ENCODE data around the gene RFT1.

Gene RFT1, protein sequence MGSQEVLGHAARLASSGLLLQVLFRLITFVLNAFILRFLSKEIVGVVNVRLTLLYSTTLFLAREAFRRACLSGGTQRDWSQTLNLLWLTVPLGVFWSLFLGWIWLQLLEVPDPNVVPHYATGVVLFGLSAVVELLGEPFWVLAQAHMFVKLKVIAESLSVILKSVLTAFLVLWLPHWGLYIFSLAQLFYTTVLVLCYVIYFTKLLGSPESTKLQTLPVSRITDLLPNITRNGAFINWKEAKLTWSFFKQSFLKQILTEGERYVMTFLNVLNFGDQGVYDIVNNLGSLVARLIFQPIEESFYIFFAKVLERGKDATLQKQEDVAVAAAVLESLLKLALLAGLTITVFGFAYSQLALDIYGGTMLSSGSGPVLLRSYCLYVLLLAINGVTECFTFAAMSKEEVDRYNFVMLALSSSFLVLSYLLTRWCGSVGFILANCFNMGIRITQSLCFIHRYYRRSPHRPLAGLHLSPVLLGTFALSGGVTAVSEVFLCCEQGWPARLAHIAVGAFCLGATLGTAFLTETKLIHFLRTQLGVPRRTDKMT

DNA sequence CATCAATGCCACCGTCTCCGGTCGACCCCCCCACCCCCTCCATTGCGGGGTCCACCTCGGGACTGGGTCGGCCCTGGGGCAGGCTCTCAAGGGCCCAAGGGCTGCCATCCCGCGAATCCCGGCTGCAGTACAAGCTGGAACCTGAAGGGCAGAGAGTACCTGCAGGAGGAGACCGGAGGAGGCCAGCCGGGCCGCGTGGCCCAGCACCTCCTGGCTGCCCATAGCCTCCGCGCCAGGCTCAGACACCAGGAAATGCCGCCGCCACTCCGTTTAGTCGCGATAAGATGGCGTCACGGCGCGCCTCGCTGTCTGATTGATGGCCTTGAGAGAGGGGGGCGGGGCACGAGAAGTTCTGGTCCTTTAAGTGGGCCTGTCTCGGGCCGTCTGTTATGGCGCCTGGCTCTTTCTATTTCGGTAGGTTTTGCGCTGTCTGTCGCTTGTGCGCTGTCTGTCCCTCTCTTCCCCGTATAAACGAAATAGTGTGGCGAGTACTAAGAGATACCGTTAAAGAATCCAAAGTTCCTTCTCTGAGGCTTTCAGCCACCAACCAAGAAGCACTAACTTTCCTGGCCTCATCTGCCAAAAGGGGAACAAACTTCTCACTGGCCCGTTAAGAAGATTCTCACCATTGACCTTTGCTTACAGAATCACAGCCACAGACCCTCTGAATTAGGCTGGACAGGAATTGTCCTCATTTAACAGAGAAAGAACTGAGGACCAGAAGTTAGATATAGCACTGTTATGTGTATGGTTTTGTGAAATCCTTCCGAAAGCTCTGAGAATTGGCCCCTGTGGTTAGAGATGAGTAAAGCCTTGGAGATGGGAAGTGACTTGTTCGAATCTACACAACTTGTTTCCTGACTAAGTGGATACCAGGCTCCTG, at the start of gene RFT1:
Gene RFT1 (minus strand): TSS at position 257 of the 883 bp plus-strand sequence. CDS start 35 bp downstream, at position 222.
- peak within 1 kb of the TSS; percentile 62 for H3K27ac ChIP-seq (ENCODE audit: low read length)
- no peaks in the 10 kb centered on the region for H3K27me3 ChIP-seq (ENCODE audit: low read depth, low read length)
- H2AFZ ChIP-seq (ENCODE audit: low read depth, low read length), result peak within 1 kb of the TSS; percentile 95

DNA sequence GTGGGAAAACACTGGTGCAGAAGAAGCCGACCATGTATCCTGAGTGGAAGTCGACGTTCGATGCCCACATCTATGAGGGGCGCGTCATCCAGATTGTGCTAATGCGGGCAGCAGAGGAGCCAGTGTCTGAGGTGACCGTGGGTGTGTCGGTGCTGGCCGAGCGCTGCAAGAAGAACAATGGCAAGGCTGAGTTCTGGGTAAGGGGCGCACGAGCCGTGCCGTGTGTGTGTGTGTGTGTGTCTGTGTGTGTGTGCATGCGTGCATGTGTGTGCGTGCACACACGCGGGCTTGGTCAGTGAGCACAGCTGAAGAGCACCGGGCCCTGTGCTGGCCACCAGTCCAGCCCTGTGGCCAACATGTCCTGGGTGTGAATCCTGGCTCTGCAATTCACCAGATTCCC, 49.3 kb upstream of the RFT1 start:
- Histone ChIP-seq H3K4me3 (ENCODE audit: low read length) (no peak overlapping the region), H3K4me2 (ENCODE audit: low read length) (peak overlapping the region; percentile 83; the same call in 1 of the 2 replicates), H2AFZ (ENCODE audit: low read depth, low read length) (no peak overlapping the region), H3K27me3 (ENCODE audit: low read depth, low read length) (no peaks in the 10 kb centered on the region), H3K9ac (ENCODE audit: low read length) (no peak overlapping the region), H3K9me3 (ENCODE audit: insufficient read depth, low read length) (no peaks in the 10 kb centered on the region), H3K27ac (ENCODE audit: low read length) (peak overlapping the region; percentile 70; the same call in 1 of the 2 replicates), H3K36me3 (replicated peaks; ENCODE audit: low read depth, low read length) (peaks cover 60% of the 10 kb centered on the region), H3K4me1 (ENCODE audit: low read length) (peaks cover 28% of the 10 kb centered on the region), H4K20me1 (ENCODE audit: insufficient read depth, low read length) (peaks cover 47% of the 10 kb centered on the region), H3K79me2 (ENCODE audit: low read length) (0 out of 2 replicates have a peak, but pooled peaks cover under 1% of the 10 kb centered on the region)
- no peak for TF ChIP-seq EZH2phosphoT487 (IDR thresholded peaks at IDR 0.05; ENCODE audit: low read depth)
- TF ChIP-seq, protein P1, sequence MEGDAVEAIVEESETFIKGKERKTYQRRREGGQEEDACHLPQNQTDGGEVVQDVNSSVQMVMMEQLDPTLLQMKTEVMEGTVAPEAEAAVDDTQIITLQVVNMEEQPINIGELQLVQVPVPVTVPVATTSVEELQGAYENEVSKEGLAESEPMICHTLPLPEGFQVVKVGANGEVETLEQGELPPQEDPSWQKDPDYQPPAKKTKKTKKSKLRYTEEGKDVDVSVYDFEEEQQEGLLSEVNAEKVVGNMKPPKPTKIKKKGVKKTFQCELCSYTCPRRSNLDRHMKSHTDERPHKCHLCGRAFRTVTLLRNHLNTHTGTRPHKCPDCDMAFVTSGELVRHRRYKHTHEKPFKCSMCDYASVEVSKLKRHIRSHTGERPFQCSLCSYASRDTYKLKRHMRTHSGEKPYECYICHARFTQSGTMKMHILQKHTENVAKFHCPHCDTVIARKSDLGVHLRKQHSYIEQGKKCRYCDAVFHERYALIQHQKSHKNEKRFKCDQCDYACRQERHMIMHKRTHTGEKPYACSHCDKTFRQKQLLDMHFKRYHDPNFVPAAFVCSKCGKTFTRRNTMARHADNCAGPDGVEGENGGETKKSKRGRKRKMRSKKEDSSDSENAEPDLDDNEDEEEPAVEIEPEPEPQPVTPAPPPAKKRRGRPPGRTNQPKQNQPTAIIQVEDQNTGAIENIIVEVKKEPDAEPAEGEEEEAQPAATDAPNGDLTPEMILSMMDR (IDR thresholded peaks at IDR 0.05; ENCODE audit: low read depth, low read length), result no peak

More for the DNA sequence above, at the start of gene RFT1:
- no peaks in the 10 kb centered on the region for H3K9me3 ChIP-seq (ENCODE audit: insufficient read depth, low read length)
- H3K4me2 ChIP-seq (ENCODE audit: low read length), result peak within 1 kb of the TSS; percentile 84
- peak within 1 kb of the TSS; percentile 77 for H3K4me3 ChIP-seq (ENCODE audit: low read length)
- TF ChIP-seq EZH2phosphoT487 (IDR thresholded peaks at IDR 0.05; ENCODE audit: low read depth), result no peak
- TF ChIP-seq, protein P1 (IDR thresholded peaks at IDR 0.05; ENCODE audit: low read depth, low read length), result no peak
- H3K4me1 ChIP-seq (ENCODE audit: low read length), result peaks cover 16% of the 10 kb centered on the region
- H4K20me1 ChIP-seq (ENCODE audit: insufficient read depth, low read length), result no peaks in the 10 kb centered on the region
- H3K9ac ChIP-seq (ENCODE audit: low read length), result peak within 1 kb of the TSS; percentile 77
- H3K36me3 ChIP-seq (replicated peaks; ENCODE audit: low read depth, low read length), result peaks cover 9% of the 10 kb centered on the region
- peaks cover 23% of the 10 kb centered on the region for H3K79me2 ChIP-seq (ENCODE audit: low read length)

DNA sequence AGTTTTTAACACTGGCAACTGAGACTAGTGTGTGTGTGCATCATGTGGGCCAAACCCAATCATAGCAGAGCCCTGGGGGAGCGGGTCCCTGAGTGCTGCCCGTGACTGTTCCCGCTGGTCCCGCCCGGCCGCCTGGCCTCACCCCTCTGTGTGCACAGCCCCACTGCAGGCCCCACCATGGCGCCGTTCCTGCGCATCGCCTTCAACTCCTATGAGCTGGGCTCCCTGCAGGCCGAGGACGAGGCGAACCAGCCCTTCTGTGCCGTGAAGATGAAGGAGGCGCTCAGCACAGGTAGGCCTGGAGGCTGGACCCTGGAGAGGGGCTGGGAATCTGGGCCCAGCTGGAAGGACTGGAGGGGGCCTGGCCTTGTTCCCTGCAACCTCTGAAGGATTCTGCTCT, 48.0 kb upstream of the RFT1 start:
- Histone ChIP-seq H3K27me3 (ENCODE audit: low read depth, low read length) (no peaks in the 10 kb centered on the region), H3K79me2 (ENCODE audit: low read length) (peaks cover 10% of the 10 kb centered on the region; the same call in 1 of the 2 replicates), H3K9me3 (ENCODE audit: insufficient read depth, low read length) (no peaks in the 10 kb centered on the region), H3K4me2 (ENCODE audit: low read length) (no peak overlapping the region), H4K20me1 (ENCODE audit: insufficient read depth, low read length) (peaks cover 60% of the 10 kb centered on the region), H3K27ac (ENCODE audit: low read length) (no peak overlapping the region), H2AFZ (ENCODE audit: low read depth, low read length) (no peak overlapping the region), H3K36me3 (replicated peaks; ENCODE audit: low read depth, low read length) (peaks cover 66% of the 10 kb centered on the region), H3K4me3 (ENCODE audit: low read length) (no peak overlapping the region), H3K9ac (ENCODE audit: low read length) (no peak overlapping the region), H3K4me1 (ENCODE audit: low read length) (peaks cover 28% of the 10 kb centered on the region)
- no peak for TF ChIP-seq EZH2phosphoT487 (IDR thresholded peaks at IDR 0.05; ENCODE audit: low read depth)
- TF ChIP-seq, protein P1 (IDR thresholded peaks at IDR 0.05; ENCODE audit: low read depth, low read length), result no peak

Data from OCI-LY3 (cell line).